Measurements from ENCODE around the gene COL23A1. TPM values are rescaled to one million over a fixed set of nuclear protein-coding genes. Genes with fewer than 3 reads are reported as not detected.

The COL23A1 gene
- total and polyA plus RNA-seq, 2 experiments from 2014 or later = 4.8 to 8.2 TPM

DNA sequence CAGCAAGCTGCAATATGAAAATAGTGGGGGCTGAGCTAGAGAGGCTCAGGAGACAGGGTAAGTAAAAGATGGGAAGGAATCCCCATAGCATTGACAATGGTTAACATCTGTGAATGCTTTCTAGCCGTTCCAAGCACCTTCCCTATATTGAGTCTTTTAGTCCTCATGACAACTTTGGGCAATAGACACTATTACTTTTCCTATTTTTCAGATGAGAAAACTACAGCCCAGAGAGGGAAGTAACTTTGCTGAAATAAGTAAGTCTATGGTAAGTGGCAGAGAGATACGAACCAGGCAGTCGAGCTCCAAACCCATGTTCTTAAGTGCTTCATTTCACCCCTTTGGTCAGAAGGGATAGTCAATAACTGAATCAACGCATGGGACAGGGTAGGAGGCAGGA lies 94.5 kb downstream of the COL23A1 start (continued):
- TF ChIP-seq, protein P1, sequence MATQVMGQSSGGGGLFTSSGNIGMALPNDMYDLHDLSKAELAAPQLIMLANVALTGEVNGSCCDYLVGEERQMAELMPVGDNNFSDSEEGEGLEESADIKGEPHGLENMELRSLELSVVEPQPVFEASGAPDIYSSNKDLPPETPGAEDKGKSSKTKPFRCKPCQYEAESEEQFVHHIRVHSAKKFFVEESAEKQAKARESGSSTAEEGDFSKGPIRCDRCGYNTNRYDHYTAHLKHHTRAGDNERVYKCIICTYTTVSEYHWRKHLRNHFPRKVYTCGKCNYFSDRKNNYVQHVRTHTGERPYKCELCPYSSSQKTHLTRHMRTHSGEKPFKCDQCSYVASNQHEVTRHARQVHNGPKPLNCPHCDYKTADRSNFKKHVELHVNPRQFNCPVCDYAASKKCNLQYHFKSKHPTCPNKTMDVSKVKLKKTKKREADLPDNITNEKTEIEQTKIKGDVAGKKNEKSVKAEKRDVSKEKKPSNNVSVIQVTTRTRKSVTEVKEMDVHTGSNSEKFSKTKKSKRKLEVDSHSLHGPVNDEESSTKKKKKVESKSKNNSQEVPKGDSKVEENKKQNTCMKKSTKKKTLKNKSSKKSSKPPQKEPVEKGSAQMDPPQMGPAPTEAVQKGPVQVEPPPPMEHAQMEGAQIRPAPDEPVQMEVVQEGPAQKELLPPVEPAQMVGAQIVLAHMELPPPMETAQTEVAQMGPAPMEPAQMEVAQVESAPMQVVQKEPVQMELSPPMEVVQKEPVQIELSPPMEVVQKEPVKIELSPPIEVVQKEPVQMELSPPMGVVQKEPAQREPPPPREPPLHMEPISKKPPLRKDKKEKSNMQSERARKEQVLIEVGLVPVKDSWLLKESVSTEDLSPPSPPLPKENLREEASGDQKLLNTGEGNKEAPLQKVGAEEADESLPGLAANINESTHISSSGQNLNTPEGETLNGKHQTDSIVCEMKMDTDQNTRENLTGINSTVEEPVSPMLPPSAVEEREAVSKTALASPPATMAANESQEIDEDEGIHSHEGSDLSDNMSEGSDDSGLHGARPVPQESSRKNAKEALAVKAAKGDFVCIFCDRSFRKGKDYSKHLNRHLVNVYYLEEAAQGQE (IDR thresholded peaks at IDR 0.05; ENCODE audit: unreplicated experiment) = no peak
- no peak for TF ChIP-seq NANOG (IDR thresholded peaks at IDR 0.05; ENCODE audit: borderline replicate concordance)

DNA sequence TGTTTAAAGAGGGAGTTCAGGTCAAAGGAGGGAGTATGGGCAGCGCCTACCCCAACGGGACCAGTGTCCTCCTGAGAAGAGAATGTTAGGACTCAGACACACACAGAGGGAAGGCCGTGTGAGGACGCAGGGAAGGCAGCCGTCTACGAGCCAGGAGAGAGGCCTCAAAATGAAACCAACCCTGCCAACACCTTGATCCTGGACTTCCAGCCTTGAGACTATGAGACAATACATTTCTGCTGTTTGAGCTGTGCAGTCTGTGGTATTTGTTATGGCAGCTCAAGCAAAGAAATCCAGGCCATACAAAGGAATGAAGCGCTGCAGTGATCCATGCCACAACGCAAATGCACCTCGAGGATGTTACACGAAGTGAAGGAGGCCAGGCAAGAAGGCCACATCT lies 97.9 kb downstream of the COL23A1 start:
- DNase-seq (ENCODE audit: low spot score) (no peak), ATAC-seq (no peak)
- H3K27ac Mint-ChIP-seq = no peak overlapping the region
- no peak overlapping the region for H3K27ac ChIP-seq (ENCODE audit: low read depth)
- H3K27me3 Mint-ChIP-seq (ENCODE audit: insufficient read depth, low read depth, poor library complexity) = peaks cover 2% of the 10 kb centered on the region
- H4K20me1 ChIP-seq (replicated peaks; ENCODE audit: insufficient read depth) = 0 out of 2 replicates have a peak, but pooled peaks cover 2% of the 10 kb centered on the region
- no peaks in the 10 kb centered on the region for H3K36me3 ChIP-seq (ENCODE audit: insufficient read depth)
- no peaks in the 10 kb centered on the region for H3K27me3 ChIP-seq (ENCODE audit: insufficient read depth)
- no peak for TF ChIP-seq NANOG (IDR thresholded peaks at IDR 0.05; ENCODE audit: borderline replicate concordance)
- TF ChIP-seq, protein P1 (IDR thresholded peaks at IDR 0.05; ENCODE audit: unreplicated experiment) = no peak
- TF ChIP-seq, protein P2, sequence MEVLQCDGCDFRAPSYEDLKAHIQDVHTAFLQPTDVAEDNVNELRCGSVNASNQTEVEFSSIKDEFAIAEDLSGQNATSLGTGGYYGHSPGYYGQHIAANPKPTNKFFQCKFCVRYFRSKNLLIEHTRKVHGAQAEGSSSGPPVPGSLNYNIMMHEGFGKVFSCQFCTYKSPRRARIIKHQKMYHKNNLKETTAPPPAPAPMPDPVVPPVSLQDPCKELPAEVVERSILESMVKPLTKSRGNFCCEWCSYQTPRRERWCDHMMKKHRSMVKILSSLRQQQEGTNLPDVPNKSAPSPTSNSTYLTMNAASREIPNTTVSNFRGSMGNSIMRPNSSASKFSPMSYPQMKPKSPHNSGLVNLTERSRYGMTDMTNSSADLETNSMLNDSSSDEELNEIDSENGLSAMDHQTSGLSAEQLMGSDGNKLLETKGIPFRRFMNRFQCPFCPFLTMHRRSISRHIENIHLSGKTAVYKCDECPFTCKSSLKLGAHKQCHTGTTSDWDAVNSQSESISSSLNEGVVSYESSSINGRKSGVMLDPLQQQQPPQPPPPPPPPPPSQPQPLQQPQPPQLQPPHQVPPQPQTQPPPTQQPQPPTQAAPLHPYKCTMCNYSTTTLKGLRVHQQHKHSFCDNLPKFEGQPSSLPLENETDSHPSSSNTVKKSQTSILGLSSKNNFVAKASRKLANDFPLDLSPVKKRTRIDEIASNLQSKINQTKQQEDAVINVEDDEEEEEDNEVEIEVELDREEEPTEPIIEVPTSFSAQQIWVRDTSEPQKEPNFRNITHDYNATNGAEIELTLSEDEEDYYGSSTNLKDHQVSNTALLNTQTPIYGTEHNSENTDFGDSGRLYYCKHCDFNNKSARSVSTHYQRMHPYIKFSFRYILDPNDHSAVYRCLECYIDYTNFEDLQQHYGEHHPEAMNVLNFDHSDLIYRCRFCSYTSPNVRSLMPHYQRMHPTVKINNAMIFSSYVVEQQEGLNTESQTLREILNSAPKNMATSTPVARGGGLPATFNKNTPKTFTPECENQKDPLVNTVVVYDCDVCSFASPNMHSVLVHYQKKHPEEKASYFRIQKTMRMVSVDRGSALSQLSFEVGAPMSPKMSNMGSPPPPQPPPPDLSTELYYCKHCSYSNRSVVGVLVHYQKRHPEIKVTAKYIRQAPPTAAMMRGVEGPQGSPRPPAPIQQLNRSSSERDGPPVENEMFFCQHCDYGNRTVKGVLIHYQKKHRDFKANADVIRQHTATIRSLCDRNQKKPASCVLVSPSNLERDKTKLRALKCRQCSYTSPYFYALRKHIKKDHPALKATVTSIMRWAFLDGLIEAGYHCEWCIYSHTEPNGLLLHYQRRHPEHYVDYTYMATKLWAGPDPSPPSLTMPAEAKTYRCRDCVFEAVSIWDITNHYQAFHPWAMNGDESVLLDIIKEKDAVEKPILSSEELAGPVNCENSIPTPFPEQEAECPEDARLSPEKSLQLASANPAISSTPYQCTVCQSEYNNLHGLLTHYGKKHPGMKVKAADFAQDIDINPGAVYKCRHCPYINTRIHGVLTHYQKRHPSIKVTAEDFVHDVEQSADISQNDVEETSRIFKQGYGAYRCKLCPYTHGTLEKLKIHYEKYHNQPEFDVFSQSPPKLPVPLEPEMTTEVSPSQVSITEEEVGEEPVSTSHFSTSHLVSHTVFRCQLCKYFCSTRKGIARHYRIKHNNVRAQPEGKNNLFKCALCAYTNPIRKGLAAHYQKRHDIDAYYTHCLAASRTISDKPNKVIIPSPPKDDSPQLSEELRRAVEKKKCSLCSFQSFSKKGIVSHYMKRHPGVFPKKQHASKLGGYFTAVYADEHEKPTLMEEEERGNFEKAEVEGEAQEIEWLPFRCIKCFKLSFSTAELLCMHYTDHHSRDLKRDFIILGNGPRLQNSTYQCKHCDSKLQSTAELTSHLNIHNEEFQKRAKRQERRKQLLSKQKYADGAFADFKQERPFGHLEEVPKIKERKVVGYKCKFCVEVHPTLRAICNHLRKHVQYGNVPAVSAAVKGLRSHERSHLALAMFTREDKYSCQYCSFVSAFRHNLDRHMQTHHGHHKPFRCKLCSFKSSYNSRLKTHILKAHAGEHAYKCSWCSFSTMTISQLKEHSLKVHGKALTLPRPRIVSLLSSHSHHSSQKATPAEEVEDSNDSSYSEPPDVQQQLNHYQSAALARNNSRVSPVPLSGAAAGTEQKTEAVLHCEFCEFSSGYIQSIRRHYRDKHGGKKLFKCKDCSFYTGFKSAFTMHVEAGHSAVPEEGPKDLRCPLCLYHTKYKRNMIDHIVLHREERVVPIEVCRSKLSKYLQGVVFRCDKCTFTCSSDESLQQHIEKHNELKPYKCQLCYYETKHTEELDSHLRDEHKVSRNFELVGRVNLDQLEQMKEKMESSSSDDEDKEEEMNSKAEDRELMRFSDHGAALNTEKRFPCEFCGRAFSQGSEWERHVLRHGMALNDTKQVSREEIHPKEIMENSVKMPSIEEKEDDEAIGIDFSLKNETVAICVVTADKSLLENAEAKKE (CRISPR knock-in tag; IDR thresholded peaks at IDR 0.05) = no peak
- no peak for TF ChIP-seq EZH2 (IDR thresholded peaks at IDR 0.05; ENCODE audit: low read depth, unreplicated experiment)
- TF ChIP-seq EZH2phosphoT487 (IDR thresholded peaks at IDR 0.05; ENCODE audit: unreplicated experiment) = no peak
- no peak for TF ChIP-seq STAT1 (IDR thresholded peaks at IDR 0.05; ENCODE audit: unreplicated experiment)
- TF ChIP-seq, protein P3, sequence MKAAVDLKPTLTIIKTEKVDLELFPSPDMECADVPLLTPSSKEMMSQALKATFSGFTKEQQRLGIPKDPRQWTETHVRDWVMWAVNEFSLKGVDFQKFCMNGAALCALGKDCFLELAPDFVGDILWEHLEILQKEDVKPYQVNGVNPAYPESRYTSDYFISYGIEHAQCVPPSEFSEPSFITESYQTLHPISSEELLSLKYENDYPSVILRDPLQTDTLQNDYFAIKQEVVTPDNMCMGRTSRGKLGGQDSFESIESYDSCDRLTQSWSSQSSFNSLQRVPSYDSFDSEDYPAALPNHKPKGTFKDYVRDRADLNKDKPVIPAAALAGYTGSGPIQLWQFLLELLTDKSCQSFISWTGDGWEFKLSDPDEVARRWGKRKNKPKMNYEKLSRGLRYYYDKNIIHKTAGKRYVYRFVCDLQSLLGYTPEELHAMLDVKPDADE (IDR thresholded peaks at IDR 0.05) = no peak
- TF ChIP-seq JUNB (IDR thresholded peaks at IDR 0.05; ENCODE audit: unreplicated experiment) = no peak
- no peak for TF ChIP-seq CREB1 (CRISPR knock-in tag; IDR thresholded peaks at IDR 0.05; ENCODE audit: low read depth)
- H3K79me2 ChIP-seq (replicated peaks; ENCODE audit: insufficient read depth) = no peaks in the 10 kb centered on the region
- H3K4me1 Mint-ChIP-seq = peaks cover 14% of the 10 kb centered on the region
- H3K4me3 Mint-ChIP-seq = no peak overlapping the region
- peaks cover 4% of the 10 kb centered on the region; the same call in 2 of the 3 replicates for H3K9me3 Mint-ChIP-seq
- no peak overlapping the region for H2AFZ ChIP-seq
- peaks cover 13% of the 10 kb centered on the region for H3K4me1 ChIP-seq (ENCODE audit: insufficient read depth)
- H3K4me2 ChIP-seq = no peak overlapping the region
- H3K36me3 Mint-ChIP-seq (ENCODE audit: low read depth) = peaks cover 7% of the 10 kb centered on the region; the same call in 2 of the 3 replicates
- no peak overlapping the region for H3K4me3 ChIP-seq
- no peaks in the 10 kb centered on the region for H3K9me2 ChIP-seq (ENCODE audit: insufficient read depth)
- no peaks in the 10 kb centered on the region for H3F3A ChIP-seq (replicated peaks; ENCODE audit: low read depth)

Data from GM23338 (cell line).